ENCODE data around the gene YWHAE.
"Not testable (repeated sequence)": the region's sequence is repeated elsewhere in the genome, so short reads cannot be mapped to it uniquely, and the experiment has no call there.

YWHAE gene

DNA sequence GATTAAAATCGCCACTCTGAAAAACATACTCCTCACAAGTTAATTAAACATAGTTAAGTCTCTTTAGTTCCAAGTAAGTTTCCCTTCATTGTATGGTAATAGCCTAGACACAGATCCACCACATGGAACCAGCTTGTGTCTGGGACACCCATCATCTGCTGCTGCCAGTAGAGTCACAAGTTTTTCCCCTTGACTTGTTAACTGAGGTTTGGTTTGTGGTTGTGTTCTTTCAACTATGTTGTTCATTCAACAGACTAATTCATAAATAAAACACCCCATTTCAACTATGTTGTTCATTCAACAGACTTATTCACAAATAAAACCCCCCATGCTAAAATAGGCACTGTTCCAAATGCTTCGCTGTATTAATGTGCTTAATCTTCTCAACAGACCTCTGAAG, 24.4 kb downstream of the YWHAE start:
- in situ Hi-C loops (cut with MboI; ENCODE audit: low sequenced_read_pairs), result no loop called here

DNA sequence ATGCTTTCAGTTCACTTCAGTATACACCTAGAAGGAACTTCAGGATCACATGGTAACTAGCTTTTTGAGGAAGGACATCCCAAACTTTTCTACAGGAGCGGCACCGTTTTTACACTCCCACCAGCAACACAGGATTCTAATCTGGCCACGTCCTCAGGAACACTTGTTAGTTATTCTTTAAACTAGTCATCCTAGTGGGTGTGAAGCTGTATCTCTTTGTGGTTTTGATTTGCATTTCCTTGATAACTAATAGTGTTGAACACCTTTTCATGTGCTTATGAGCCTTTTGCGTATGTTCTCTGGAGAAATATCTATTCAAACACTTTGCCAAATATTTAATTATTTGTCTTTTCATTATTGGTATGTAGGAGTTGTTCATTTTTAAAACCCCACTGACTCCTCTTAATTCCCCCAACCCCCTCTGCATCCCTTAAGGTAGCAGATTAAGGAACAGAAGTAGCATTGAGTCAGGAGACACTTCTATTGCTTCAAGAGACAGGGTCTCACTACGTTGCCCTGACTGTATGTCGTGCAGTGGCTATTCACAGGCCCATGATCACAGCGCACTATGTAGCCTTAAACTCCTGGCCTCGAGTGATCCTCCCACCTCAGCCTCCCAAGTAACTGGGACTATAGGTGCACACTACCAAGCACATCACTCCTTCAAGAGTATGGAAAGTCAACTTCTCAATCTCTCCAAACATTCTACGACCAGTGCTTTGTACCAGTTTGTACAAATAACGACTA, 25.4 kb downstream of the YWHAE start:
- in situ Hi-C loops (cut with MboI; ENCODE audit: low sequenced_read_pairs), result no loop called here

DNA sequence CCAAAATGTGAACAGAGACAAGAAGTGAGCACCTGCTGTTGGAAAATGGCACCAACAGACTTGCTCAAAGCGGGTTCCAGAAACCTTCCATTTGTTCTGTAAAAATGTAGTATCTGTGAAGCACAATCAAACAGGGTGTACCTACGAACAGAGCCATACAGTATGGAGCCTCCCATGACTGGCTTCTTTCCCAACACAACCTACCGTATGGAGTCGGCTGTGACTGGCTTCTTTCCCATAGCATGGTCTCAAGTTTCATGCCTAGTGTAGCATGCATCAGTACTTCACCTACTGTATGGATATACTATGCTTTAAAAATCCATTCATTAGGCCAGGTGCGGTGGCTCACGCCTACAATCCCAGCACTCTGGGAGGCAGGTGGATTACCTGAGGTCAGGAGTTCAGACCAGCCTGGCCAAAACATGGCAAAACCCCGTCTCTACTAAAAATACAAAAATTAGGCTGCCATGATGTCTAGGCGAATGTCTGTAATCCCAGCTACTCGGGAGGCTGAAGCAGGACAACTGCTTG, 26.2 kb downstream of the YWHAE start:
- in situ Hi-C loops (cut with MboI; ENCODE audit: low sequenced_read_pairs), result no loop called here

DNA sequence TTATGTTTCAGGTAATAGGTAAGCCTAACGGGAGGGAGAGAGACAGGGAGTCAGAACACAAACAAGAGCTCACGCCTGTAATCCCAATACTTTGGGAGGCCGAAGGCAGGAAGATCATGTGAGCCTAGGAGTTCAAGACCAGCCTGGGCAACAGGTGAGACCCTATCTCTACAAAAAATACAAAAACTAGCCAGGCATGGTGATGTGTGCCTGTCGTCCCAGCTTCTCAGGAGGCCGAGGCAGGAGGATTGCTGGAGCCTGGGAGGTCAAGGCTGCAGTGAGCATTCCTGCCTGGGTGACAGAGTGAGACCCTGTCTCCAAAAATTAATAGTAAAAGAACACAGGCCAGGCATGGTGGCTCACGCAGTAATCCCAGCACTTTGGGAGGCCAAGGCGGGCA, 27.4 kb downstream of the YWHAE start:
- in situ Hi-C loops (cut with MboI; ENCODE audit: low sequenced_read_pairs), result no loop called here

DNA sequence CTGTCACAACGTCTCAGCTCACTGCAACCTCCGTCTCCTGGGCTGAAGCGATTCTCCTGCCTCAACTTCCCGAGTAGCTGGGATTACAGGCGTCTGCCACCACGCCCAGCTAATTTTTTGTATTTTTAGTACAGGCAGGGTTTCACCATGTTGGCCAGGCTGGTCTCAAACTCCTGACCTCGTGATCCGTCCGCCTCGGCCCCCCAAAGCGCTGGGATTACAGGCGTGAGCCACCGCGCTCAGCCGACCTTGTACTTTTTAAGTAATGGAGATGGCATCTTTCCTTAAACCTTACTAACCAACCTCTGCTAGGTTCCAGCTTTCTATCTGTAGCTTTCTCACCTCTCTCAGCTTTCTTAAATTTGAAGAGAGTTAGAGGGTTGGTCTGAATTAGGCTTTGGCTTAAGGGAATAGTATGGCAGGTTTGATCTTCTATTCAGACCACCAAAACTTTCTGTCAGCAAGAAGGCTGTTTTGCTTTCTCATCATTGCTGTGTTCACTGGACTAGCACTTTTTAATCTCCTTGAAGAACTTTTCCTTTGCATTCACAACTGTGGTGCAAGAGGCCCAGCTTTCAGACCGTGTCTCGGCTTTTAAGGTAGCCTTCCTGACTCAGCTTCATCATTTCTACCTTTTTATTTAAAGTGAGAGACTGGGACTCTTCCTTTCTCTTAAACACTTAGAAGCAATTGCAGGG, 28.0 kb downstream of the YWHAE start:
- in situ Hi-C loops (cut with MboI; ENCODE audit: low sequenced_read_pairs), result no loop called here

DNA sequence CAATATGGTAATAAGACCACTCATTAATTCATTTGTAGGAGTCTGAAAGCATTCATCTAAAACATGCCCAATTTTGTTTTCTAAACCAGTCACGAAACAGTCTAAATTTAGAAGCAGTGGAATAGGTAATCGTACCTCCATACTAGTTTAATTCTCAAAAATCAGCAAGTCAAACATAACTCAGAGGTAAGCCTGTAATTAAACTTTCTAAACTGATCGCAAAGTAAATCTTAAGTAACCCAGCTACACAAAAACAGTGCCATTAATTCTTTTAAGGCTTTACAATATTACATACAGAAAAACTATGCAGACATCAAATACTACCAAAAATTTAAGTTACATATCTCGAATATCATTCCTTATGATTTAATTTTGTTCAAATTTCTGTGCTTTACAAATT, 31.4 kb downstream of the YWHAE start:
- in situ Hi-C loops (cut with MboI; ENCODE audit: low sequenced_read_pairs), result no loop called here

DNA sequence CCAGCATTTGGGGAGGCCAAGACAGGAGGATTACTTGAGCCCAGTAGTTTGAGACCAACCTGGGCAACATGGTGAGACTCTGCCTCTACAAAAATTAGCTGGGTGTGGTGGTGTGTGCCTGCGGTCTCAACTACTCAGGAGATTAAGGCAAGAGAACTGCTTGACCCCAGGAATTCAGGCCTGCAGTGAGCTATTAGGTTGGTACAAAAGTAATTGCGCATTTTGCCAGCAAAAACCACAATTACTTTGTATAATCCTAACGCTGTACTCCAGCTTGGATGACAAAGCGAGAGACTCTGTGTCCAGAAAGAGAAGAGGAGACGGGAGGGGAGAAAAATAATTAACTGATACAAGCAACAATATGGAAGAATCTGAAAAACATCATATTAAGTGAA, 32.7 kb downstream of the YWHAE start:
- in situ Hi-C loops (cut with MboI; ENCODE audit: low sequenced_read_pairs), result no loop called here

DNA sequence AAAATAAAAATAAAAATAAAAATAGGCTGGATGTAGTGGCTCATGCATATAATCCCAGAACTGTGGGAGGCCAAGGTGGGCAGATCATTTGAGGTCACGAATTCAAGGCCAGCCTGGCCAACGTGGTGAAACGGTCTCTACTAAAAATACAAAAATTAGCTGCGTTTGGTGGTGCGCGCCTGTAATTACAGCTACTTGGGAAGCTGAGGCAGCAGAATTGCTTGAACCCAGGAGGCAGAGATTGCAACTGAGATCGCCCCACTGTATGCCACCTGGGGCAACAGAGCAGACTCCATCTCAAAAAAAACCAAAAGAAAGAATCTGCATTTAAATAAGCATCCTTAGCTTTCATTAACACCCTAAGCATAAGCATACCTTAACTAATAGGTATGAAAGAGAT, 33.8 kb downstream of the YWHAE start:
- in situ Hi-C loops (cut with MboI; ENCODE audit: low sequenced_read_pairs), result no loop called here

DNA sequence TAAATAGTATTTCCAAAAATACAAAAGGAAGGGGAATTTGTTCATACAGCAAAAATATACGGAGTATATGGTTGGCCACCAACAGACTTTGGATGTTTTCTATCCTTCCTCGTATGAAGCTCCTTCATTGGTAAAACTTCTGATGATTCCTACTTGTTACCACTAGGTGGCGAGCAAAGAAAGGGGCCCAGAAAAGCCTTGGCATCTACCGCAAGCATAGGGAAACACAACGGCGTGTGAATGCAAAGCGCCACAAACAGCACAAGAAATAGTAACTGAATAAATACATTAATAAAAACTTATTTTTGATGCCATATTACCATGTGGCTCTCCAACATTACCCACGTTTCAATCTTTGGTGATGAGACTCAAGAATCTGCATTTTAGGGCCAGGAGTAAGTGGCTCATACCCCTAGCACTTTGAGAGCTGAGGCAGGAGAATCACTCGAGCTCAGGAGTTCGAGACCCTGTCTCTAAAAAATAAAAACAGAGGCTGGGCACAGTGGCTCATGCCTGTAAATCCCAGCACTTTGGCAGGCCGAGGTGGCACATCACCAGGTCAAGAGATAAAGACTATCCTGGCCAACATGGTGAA, 34.5 kb downstream of the YWHAE start:
- in situ Hi-C loops (cut with MboI; ENCODE audit: low sequenced_read_pairs), result no loop called here

DNA sequence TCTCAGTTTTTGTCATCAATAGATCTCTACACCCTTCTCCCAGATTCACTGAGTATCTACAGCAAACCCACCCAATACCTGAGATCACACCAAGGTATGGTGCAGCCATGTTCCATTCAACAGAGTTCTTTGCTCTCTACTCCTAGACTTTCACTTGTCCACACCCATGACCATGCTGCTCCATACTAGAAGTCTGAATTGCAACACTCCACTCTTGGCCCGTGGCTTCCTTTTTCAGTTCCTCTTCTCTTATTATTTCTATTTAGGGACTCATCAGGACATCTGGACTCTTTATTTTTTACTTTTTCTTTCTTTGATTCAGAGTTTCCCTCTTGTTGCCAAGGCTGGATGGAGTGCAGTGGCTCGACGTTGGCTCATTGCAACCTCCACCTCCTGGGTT, 37.1 kb downstream of the YWHAE start:
- in situ Hi-C loops (cut with MboI; ENCODE audit: low sequenced_read_pairs), result no loop called here

DNA sequence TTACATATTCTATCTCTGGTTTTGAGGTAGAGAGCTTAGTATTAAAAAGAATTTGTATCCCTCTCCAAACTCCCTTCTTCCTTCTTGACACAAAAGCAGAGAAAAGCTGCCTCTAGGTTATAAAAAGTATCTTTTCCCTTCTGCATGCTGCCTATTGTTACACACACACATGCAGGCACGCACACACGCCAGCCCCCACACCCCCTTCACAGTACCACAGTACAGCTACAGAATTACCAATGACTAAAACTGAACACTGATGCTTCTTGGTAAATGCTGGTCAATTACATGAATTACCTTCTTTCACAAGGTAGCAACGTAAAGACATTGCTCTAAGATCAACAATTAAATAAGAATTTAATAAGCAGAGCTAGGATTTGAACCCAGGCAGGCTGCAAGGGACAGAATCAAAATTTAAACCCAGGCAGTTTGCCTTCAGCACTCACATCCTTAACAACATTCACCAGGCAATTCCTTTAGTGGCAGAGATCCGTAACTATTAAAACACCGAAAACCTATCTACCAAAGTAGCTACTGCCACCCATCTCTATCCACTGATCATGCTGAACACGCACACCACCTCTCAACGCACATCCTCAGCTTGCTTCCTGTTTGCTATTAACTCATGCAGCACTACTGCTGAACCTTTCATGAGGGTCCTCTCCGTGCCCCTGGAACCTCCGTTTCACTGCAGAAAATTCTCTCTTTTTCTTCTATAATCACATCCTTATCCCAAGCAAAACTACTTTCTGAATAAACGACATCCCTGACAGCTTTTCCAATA, 37.8 kb downstream of the YWHAE start:
- in situ Hi-C loops (cut with MboI; ENCODE audit: low sequenced_read_pairs), result no loop called here

DNA sequence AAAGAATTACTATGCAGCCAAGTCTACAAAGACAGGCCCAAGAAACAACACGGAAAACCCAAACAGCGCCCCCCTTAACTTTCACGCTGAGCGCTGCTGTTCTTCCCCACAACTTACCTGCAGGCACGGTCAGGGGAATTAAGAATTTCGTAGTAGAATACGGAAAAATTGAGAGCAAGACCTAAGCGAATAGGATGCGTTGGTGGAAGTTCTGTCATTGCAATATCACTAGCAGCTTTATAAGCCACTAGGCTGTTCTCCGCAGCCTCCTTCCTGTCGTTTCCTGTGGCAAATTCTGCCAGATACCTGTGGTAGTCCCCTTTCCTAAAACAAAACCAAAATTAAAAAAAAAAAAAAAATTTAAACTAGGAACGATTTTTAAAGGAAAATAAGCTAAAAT, 39.0 kb downstream of the YWHAE start:
- in situ Hi-C loops (cut with MboI; ENCODE audit: low sequenced_read_pairs), result no loop called here

DNA sequence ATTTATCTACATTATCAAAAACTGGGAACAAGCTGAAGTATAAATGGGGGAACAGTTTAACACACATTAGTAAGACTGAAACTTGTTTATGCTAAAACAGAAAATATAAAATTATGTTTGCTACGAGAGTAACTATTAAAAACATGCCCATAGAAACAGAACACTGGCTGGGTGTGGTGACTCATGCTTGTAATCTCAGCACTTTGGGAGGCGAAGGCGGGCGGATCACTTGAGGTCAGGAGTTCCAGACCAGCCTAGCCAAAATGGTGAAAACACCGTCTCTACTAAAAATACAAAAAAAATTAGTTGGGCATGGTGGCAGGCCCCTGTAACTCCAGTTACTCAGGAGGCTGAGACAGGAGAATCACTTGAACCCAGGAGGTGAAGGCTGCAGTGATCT, 39.7 kb downstream of the YWHAE start:
- in situ Hi-C loops (cut with MboI; ENCODE audit: low sequenced_read_pairs), result not testable (repeated sequence)

DNA sequence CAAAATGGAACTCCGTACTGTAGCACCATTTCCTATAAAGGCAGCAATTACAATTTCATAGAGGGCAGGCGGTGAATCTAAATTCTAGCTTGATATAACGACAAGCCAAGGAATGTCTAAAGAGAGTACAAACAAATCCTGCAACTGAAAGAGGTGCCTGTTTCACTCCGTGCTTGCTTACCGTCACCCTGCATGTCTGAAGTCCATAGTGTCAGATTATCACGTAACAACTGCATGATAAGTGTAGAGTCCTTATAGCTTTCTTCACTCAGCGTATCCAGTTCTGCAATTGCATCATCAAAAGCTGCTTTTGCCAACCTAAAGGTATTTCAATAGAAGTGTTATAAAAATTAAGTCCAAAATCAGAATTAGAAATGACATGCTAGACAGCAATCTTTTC, 46.0 kb downstream of the YWHAE start:
- in situ Hi-C loops (cut with MboI; ENCODE audit: low sequenced_read_pairs), result no loop called here

DNA sequence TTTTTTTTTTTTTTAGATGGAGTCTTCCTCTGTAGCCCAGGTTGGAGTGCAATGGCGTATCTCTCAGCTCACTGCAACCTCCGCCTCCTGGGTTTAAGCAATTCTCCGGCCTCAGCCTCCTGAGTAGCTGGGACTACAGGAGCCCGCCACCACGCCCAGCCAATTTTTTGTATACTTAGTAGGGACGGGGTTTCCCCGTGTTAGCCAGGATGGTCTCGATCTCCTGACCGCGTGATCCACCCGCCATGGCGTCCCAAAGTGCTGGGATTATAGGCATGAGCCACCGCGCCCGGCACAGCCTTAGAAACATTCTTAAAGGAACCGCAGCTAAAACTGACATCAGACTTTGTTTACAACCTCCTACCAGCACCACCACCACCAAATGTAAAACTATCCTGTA, 47.5 kb downstream of the YWHAE start:
- in situ Hi-C loops (cut with MboI; ENCODE audit: low sequenced_read_pairs), result not testable (repeated sequence)

DNA sequence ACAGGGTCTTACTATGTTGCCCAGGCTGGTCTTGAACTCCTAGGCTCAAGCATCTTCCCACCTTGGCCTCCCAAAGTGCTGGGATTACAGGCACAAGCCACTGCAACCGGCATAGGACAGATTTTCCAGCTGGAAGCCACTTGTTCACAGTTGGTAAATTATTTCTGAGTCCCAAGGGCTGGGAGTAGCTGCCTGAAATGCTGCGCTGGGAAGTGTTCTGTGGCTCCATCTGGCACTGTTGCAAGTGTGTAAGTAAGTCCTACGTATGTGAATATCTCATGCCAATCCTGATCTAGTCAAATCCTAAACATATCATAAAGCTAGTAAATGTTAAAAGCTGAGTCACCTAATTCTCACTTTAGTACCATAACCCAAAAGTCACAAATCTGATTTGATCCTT, 48.1 kb downstream of the YWHAE start:
- in situ Hi-C loops (cut with MboI; ENCODE audit: low sequenced_read_pairs), result no loop called here

DNA sequence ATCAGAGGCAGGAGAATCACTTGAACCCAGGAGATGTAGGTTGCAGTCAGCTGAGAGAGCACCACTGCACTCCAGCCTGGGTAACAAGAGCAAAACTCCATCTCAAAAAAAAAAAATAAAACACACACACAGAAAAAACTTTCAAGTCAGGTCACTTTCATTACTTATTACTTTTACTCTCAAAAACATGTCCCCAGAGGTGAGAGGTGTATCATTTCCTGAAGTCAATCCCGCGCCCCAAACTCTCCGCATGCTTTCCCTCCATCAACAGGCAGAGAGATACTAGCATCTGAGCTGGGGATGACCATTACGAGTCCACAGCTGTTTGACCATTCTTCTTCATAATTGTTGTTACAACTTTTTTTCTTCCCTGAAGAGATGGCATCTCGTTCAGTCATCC, 48.7 kb downstream of the YWHAE start:
- in situ Hi-C loops (cut with MboI; ENCODE audit: low sequenced_read_pairs), result no loop called here

DNA sequence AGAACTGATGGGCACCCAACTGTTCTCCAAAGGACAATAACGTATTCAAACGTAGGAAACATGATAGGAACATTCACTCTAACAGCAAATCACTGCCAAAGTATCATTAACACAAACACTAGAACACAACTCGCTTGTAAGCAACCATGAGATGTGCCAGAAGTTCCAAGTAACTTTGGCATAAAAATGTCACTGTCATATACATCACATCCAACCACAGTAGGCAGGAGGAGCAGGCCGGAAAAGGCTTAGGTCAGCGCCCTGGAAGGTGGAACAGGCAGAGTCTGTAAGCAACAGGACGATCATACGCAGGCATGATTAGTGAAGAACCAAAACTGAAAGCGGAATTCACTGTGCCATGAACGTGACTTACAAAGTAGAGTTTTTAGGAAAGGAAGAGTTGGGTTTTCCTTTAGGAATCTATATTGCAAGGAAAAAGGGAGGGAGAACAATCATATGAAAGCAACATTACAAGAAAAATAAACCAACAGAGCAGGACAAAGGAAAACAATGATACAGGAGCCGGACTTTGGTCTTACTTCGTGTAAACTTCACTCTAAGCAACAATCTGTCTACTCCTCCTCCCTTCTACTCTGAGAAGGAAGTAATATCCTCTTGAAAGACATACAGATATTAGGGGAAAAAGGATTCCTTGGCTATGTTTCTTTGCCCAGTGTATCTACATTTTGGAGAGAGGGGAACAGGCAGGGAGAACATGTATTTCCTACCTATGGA, 52.3 kb downstream of the YWHAE start:
- in situ Hi-C loops (cut with MboI; ENCODE audit: low sequenced_read_pairs), result no loop called here

DNA sequence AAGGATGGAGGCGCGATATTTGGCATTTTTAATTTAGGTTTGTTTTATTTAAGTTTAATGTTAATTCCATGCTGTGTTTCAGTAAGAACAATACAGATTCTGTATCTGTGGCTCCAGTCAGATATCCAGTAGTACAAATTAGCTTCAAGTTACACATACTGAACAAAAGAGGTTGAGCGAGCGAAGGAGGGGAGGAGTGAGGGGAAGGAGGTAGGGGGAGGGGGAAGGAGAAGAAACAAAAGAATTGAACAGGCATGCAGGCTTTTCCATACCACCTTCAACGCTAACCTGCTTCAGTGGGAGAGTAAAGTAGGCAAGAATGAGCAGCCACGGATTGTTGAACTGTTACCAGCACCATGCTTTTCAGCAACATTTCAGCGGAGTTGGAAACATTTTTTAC, 55.5 kb downstream of the YWHAE start:
- in situ Hi-C loops (cut with MboI; ENCODE audit: low sequenced_read_pairs), result no loop called here

DNA sequence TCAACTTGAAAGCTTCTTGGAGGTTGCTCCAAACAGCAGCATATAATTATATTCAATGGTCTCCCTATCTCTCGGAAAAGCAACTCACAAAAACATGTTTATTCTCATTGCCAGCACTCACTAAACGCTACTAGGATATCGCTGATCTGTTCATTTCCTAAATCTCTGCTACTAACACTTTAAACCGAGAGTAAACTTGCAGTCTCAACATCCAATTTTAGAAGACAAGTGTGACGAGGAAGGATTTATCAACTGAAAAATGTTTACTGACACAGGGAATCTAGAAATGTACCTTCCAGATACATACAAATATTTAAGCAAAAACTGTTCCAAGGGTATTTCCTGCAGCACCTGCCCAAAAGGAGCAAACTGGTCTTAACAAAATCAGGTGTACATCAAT, 56.5 kb downstream of the YWHAE start:
- in situ Hi-C loops (cut with MboI; ENCODE audit: low sequenced_read_pairs), result no loop called here

DNA sequence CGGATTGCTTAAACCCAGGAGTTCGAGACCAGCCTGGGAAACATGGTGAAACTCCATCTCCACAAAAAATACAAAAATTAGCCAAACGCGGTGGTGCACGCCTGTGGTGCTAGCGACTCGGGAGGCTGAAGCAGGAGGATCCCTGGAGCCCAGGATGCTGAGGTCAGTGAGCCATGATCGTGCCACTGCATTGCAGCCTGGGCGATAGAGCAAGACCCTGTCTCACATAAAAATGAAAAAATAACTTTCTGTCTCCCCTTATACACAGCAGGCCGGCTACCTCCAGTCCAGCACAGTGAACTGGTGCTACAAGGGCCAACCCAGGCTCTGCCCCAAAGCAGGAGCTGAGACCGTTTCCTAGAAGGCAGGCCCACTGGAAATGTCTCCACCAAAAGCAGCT, 59.7 kb downstream of the YWHAE start:
- in situ Hi-C loops (cut with MboI; ENCODE audit: low sequenced_read_pairs), result no loop called here

All from HL-60/S4 (cell line).